ENCODE results near the gene RIMS1.

DNA sequence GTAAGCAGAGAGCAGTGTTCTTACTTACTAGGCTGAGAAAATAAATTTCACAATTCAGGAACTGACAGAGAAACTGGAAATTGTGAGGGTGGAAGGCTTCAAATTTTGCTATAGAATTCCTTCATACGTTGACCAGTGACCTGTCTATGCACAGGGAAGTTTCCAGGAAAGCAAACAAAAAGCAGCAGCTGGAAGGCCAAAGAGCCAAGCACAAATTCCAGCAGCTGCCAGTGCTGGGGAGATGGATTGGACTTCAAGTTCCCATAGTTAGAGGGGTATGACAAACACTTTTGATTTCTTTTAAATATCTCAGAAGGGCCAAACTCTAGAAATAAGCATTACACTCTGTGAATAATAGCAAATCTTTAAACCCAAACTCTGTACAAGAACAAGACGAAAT lies 436.4 kb downstream of the RIMS1 start:
- TF ChIP-seq ZBTB33 (IDR thresholded peaks at IDR 0.05) (no peak), TAF1 (conservative IDR thresholded peaks at IDR 0.05) (no peak), CTCF (IDR thresholded peaks at IDR 0.05; ENCODE audit: low read depth, low read length, missing input control) (no peak), SP1 (IDR thresholded peaks at IDR 0.05) (no peak), EGR1 (IDR thresholded peaks at IDR 0.05; ENCODE audit: low read depth in 2 of 2) (no peak), YY1 (IDR thresholded peaks at IDR 0.05) (no peak), FOXA2 (IDR thresholded peaks at IDR 0.05) (no peak), REST (IDR thresholded peaks at IDR 0.05) (no peak), GABPA (IDR thresholded peaks at IDR 0.05 in 1 of 2, conservative IDR thresholded peaks at IDR 0.05 in 1 of 2) (no peak), RXRA (IDR thresholded peaks at IDR 0.05) (no peak), JUND (IDR thresholded peaks at IDR 0.05) (no peak), RAD21 (IDR thresholded peaks at IDR 0.05) (no peak)
- TF ChIP-seq, protein P1, sequence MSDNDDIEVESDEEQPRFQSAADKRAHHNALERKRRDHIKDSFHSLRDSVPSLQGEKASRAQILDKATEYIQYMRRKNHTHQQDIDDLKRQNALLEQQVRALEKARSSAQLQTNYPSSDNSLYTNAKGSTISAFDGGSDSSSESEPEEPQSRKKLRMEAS (IDR thresholded peaks at IDR 0.05), result no peak

Measured in liver (tissue), 3 donors.